ENCODE data around the gene PRKCH.

DNA sequence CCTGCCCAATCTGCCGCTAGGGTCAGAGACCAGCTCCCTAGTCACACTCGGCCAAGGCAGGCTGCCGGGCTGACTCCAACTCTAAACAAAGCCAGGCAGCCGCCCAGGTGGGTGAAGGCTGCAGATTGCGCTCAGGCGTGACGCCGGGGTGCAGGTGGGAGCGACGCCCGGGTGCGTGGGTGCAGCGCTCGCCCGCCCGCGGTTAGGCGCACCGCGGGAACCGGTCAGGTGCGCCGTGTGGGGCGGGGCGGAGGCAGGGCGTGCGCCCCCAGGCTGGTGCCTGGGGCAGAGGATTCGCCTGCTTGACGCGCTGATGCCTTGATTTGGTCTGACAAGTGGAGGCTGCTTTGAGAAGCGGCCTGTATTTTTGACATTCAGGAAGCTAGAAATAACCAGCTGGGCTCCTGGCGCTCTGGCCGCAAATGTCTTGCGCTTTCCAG lies 247.2 kb downstream of the PRKCH start:
- no peak for TF ChIP-seq NFE2L2 (conservative IDR thresholded peaks at IDR 0.05; ENCODE audit: low read length)
- TF ChIP-seq HEYL (CRISPR knock-in tag; IDR thresholded peaks at IDR 0.05), result no peak
- TF ChIP-seq, protein P1, sequence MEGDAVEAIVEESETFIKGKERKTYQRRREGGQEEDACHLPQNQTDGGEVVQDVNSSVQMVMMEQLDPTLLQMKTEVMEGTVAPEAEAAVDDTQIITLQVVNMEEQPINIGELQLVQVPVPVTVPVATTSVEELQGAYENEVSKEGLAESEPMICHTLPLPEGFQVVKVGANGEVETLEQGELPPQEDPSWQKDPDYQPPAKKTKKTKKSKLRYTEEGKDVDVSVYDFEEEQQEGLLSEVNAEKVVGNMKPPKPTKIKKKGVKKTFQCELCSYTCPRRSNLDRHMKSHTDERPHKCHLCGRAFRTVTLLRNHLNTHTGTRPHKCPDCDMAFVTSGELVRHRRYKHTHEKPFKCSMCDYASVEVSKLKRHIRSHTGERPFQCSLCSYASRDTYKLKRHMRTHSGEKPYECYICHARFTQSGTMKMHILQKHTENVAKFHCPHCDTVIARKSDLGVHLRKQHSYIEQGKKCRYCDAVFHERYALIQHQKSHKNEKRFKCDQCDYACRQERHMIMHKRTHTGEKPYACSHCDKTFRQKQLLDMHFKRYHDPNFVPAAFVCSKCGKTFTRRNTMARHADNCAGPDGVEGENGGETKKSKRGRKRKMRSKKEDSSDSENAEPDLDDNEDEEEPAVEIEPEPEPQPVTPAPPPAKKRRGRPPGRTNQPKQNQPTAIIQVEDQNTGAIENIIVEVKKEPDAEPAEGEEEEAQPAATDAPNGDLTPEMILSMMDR (IDR thresholded peaks at IDR 0.05), result no peak
- TF ChIP-seq POLR2A (IDR thresholded peaks at IDR 0.05; ENCODE audit: low read length), result no peak

Data from A549 (cell line).